GM20000 (cell line): ENCODE results near the gene GID8.
A peak's percentile ranks its signal among the peaks of the same experiment; 100 is the strongest.

Experiments
- DNase-seq: peaks from one replicate; pipeline ENCODE4 v3.0.0; 2012; ENCODE audit warnings: low spot score
- TF ChIP-seq, protein P1 (sequence below): IDR thresholded peaks from 2 replicates; pipeline ENCODE4 v1.5.1; 2012; ENCODE audit warnings: mild to moderate bottlenecking, control low read depth; ENCODE audit errors: extremely low read depth, missing control alignments

Gene GID8

GRCh38 chr20:62970307-62971210 lies 32.6 kb downstream of the GID8 start:
- no peak for DNase-seq
- TF ChIP-seq, protein P1, sequence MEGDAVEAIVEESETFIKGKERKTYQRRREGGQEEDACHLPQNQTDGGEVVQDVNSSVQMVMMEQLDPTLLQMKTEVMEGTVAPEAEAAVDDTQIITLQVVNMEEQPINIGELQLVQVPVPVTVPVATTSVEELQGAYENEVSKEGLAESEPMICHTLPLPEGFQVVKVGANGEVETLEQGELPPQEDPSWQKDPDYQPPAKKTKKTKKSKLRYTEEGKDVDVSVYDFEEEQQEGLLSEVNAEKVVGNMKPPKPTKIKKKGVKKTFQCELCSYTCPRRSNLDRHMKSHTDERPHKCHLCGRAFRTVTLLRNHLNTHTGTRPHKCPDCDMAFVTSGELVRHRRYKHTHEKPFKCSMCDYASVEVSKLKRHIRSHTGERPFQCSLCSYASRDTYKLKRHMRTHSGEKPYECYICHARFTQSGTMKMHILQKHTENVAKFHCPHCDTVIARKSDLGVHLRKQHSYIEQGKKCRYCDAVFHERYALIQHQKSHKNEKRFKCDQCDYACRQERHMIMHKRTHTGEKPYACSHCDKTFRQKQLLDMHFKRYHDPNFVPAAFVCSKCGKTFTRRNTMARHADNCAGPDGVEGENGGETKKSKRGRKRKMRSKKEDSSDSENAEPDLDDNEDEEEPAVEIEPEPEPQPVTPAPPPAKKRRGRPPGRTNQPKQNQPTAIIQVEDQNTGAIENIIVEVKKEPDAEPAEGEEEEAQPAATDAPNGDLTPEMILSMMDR, result no peak

- no peak for DNase-seq
- TF ChIP-seq, protein P1, result no peak
Measured at GRCh38 chr20:62971211-62971949, 33.4 kb downstream of the GID8 start.

- TF ChIP-seq, protein P1, result peak; percentile 97
- peak; percentile 95 for DNase-seq
Measured at GRCh38 chr20:62971950-62972844, 34.2 kb downstream of the GID8 start.

DNA sequence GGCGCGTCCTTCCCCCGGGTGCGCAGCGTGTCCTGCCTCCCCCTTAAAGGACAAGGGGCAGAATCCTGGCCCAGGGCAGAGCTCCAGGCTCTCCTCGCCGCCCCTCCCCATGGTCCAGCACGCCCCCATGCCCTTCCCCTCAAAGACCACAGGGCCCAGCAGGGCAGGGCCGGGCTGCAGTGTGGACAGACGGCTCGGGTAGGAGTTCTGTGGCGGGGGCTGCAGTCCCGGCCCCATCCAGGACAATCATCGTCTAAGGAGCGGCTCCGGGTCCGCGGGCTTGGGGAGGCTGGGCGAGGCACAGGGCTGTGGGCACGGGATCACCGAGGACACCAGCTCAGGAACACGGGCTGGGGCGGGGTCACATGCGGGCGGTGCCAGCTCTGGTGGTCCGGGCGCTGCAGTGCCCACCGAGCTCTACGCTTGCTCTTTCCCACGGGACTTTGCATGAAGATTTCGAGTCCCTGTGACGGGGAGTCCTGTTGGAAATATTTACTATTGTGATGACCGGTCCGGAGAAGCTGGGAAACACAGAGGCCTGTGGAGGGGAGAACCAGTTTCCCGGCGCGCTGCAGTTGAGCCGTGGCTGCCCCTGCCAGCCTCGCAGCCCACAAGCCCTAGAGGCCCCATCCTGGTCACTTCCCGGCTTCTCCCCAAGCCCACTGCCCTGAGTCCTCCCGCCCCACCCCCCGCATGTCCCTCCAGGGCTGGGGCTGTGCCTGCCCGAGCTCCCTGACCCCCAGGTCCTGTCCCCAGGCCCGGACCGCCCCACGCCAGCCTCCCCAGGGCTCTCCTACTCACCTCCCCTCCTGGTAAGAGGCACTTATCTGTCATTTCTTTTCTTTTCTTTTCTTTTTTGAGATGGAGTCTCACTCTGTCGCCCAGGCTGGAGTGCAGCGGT lies 35.1 kb downstream of the GID8 start:
- TF ChIP-seq, protein P1, result no peak
- no peak for DNase-seq

- TF ChIP-seq, protein P1, result no peak
- DNase-seq, result no peak
Measured at GRCh38 chr20:62975251-62975760, 37.4 kb downstream of the GID8 start.

- DNase-seq, result no peak
- TF ChIP-seq, protein P1, result no peak
Measured at GRCh38 chr20:62975812-62976508, 38.0 kb downstream of the GID8 start.
